Middle frontal gyrus (tissue), 1 donor: ENCODE results near the gene C7orf57.
A peak's percentile ranks its signal among the peaks of the same experiment; 100 is the strongest.

Experiments
- DNase-seq: peaks from one replicate; pipeline ENCODE4 v3.0.0-alpha.2; 2015; ENCODE audit warnings: low spot score; ENCODE audit errors: extremely low spot score

Gene C7orf57

GRCh38 chr7:48108959-48109847, 73.9 kb downstream of the C7orf57 start:
- no peak for DNase-seq

GRCh38 chr7:48109848-48110663, 74.7 kb downstream of the C7orf57 start:
- DNase-seq, result peak; percentile 24

- no peak for DNase-seq
Measured at GRCh38 chr7:48110868-48111267, 75.5 kb downstream of the C7orf57 start.
